ENCODE measurements around the gene SUMF2.
"Not testable (repeated sequence)": the region's sequence is repeated elsewhere in the genome, so short reads cannot be mapped to it uniquely, and the experiment has no call there.

Gene SUMF2

DNA sequence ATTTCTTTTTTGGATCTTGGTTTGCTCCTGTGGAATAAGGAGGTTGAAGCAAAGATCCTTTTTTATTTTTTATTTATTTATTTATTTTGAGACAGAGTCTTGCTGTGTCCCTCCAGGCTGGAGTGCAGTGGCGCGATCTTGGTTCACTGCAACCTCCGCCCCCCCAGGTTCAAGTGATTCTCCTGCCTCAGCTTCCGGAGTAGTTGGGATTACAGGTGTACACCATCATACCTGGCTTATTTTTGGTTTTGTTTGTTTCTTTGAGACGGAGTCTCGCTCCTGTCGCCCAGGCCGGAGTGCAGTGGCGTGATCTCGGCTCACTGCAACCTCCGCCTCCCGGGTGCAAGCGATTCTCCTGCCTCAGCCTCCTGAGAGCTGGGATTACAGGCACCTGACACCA, 2.3 kb downstream of the SUMF2 start:
- not testable (repeated sequence) for DNase-seq

DNA sequence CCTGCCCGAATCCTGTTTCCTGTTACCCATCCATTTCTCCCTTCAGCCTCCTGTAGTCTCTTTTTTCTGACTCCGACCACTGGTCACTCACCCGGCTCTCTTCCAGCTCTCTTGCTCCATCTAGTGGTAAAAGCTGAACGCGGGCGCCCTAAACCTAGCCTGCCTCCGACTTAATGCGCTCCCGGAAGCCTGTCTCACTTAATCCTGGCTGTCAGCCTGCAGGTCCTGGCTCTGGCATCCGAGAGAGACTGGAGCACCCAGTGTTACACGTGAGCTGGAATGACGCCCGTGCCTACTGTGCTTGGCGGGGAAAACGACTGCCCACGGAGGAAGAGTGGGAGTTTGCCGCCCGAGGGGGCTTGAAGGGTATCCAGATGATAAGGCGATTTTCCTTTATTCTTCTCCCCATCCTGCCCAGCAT, 10.3 kb downstream of the SUMF2 start:
- DNase-seq: peak; percentile 60

DNA sequence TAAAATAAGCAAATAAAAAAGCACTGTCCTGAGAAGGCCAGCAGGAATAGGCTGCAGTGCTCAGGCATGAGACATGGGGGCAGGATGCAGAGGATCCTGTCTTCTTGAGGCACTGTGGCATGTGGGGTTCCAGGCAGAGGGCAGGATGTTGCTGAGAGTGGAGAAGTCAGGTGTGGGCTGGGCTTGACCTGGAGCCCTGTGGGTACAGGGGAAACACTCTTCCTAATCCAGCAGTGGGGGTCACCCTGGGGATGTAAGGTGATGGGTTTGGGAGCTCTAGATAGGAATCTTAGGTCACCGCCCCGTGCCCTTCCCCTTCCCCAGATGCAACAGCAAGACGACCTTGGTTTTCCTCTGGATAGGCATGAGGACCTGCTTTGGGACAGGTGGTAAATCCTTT, 13.6 kb downstream of the SUMF2 start:
- DNase-seq: no peak

DNA sequence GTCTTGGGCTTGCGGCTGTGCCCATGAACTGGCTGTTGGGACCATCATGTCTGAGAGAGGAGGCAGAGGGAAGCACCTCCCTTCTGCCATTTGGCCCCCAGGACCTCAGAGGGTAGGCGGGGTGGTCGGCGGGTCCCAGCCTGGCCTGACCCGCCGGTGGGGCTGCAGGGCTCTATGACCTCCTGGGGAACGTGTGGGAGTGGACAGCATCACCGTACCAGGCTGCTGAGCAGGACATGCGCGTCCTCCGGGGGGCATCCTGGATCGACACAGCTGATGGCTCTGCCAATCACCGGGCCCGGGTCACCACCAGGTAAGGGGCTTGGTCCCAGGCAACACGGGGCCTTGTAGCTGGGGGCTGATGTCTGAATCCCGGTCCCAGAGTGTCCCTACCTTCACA, 14.1 kb downstream of the SUMF2 start:
- no peak for DNase-seq

DNA sequence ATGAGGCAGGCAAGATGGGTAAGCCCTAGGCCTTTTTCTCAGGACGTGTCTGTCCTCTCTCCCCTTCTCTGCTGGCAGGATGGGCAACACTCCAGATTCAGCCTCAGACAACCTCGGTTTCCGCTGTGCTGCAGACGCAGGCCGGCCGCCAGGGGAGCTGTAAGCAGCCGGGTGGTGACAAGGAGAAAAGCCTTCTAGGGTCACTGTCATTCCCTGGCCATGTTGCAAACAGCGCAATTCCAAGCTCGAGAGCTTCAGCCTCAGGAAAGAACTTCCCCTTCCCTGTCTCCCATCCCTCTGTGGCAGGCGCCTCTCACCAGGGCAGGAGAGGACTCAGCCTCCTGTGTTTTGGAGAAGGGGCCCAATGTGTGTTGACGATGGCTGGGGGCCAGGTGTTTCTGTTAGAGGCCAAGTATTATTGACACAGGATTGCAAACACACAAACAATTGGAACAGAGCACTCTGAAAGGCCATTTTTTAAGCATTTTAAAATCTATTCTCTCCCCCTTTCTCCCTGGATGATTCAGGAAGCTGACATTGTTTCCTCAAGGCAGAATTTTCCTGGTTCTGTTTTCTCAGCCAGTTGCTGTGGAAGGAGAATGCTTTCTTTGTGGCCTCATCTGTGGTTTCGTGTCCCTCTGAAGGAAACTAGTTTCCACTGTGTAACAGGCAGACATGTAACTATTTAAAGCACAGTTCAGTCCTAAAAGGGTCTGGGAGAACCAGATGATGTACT, 15.5 kb downstream of the SUMF2 start:
- DNase-seq: peak; percentile 90

DNA sequence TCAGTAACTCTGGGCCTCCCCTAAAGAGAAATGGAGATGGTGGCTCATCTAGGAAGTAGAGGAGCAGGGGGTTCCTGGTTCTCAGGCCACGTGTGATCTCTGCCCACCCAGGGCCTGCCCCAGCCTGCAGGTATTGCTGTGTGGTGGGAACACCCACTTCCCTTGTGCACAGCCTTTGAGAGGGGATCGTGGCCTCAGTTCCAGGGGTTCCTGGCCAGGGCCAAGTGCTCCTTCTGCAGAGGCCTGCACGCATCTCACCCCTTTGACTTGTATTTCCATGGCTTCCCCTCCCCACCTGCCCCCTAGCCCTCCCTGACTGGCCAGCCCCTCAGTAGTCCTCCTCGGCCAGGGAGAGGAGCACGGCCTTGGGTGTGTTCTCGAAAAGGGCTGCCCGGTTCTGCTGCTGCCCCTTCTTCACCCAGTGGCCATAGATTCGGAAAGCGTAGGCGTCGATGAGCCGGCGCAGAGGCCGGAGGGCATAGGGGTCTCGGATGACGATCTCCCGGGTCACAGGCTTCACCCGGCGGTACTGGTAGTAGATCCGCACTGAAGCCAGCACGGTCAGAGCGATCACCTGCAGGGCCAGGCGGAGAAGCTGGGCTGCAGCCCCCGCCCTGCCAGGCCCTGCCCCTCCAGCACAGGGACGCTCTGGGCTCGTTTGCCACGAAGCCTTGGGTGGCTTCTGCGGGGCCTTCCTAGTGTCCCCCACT, 16.8 kb downstream of the SUMF2 start:
- not testable (repeated sequence) for DNase-seq

DNA sequence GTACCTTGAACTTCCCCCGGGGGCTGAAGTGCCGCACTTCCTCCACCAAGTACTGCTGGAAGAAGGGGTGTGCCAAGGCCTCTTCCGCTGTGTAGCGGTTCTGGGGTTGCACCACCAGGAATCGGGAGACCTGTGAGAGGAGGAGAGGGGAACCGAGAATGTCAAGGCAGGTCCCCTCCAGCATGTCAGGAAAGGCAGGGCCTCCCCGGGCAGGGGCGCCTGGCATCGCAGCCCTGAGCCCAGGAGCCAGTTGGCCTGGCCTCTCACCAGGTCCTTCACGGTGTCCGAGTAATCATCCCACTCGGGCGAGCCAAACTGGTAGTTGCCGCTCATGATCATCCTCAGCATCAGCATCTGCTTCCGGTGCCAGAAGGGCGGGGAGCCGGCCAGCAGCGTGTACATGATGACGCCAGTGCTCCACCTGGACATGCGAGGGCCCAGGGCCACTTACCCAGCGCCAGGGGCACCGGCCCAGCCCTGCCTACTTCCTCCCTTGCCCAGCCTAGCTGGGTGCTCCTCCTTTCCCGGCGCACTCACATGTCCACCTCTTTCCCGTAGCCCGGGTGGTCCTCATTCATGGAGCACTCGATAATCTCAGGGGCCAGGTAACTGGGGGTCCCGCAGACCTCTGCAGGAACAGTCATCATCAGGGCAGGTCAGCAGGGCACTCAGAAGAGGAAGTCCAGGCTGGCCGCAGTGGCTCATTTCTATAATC, 17.7 kb downstream of the SUMF2 start:
- no peak for DNase-seq

DNA sequence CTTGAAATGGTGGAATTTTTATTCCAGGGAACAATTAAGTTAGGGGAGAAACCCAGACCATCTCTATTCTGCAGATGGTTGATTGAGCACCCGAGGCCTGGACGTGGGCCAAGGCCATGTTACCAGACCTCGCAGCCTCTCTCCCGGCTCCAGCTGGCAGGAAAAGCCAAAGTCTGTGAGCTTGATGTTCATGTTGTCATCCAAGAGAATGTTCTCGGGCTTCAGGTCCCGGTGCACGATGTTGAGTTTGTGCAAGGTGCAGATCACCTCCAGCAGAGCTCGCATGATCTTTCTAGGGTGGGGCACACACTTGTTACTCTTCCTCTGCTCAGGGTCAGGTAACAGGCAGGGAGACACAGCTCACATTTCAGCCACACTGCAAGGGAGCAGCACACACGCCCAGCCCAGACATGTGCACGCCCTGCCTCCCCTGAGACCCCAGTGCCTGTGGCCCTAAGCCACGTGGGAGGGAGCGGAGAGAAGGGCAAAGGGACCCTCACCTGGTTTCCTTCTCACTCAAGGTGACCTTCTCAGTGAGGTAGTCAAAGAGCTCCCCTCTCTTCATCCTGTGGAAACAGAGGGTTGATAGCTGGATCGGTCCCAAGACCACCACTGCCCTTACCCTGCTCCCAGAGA, 19.2 kb downstream of the SUMF2 start:
- peak; percentile 39 for DNase-seq

DNA sequence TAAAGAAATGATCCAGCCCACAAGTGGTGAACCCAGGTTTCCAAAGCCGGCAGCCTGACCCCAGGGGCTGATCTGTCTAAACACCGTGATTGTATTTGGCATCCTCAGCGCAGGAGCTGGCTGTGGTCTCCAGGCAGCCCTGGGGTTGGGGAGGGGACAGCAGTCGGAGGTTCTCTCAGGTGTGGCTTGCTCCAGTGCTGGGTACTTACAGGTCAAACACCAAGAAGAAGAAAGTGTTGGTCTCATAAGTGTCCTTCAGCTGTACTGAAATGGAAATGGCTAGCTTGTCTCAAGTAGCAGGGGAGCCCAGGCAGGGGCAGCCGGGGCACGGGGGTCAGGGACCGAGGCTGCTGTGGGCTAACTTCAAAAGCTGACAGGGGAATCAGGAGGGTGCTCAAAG, 22.7 kb downstream of the SUMF2 start:
- DNase-seq: no peak

DNA sequence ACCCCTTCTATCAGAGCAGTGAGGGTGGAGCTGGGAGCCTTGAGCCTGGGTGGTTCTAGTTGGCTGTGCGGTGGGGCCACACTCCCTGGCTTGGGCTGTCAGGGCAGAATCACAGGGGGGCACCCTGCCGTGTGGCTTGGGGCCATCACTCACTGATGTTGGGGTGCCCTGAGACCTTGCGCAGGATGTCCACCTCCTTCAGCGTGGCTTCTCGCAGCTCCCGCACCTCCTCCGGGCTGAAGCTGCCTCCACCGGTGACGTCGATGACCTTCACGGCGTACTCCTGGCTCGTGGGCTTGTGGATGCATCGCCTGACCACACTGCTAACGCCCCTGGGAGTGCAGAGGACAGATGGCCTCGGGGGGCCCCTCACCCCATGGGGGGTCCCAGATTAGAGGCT, 23.4 kb downstream of the SUMF2 start:
- DNase-seq: no peak

DNA sequence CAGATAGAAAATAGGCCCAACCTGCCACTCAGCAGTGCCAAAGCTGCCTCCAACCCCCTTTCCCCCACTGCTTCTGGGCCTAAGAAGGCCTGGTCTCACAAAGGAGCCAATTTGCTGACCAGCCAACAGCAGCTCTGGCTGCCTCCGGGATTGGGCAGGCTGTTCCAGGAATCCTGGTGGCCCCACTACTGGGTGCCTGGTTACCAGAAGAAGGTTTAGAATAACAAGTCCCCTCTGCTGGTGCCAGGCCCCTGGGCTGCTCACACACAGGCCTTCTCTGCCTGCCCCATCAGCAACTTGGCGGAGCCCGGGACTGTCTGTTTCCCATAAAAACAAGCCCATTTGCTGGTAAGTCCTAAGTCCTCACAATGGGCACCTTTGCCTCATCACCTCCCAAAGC, 27.5 kb downstream of the SUMF2 start:
- no peak for DNase-seq

DNA sequence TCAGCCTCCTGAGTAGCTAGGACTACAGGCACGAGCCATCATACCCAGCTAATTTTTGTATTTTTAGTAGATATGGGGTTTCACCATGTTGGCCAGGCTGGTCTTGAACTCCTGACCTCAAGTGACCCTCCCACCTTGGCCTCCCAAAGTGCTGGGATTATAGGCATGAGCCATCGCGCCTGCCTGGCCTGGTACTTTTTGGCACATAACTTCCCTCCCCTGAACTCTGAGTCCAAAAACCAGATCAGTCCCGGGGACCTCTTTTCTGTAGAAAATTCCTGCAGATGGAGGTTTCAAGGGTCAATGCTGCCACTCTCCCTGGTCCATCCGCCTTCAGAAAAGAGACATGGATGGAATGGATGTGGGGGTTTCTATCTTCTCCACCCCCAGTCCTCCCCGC, 28.3 kb downstream of the SUMF2 start:
- not testable (repeated sequence) for DNase-seq

DNA sequence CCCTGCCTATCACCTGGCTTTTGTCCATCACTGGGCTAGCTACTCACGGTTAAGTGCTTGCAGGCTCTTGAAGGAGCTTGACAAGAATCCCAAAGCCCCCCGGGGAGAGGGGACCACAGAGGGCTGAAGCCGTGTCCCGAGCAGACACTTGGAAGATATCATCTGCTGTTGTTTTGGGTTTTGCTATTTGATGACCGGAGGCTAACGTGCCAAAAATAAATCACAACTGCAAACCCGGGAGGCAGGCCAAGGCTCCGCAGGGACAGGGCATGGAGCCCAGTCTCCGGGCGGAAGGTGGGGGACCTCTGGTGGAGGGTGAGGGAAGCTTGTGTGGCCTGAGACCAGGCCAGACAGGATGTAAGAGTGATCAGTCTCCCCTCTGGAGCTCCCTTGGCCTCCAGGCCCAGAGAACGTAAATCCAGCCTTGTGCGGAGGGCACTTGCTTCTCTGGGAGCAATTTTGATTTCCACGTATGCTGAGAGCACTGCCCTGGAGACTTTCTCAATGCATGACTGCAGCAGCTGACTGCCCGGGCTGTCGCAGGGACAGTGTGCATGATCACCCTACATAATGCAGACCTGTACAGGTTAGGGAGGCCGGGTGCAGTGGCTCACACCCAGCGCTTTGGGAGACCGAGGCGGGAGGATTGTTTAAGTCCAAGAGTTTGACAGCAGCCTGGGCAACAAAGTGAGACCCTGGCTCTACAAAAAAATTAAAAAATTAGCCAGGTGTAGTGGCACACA, 28.9 kb downstream of the SUMF2 start, which contains the start of gene PHKG1:
TSS of gene PHKG1 (minus strand) at position 164 of the 743 bp plus-strand sequence. CDS start 4,011 bp downstream, outside the sequence.
- DNase-seq: peak; percentile 22

DNA sequence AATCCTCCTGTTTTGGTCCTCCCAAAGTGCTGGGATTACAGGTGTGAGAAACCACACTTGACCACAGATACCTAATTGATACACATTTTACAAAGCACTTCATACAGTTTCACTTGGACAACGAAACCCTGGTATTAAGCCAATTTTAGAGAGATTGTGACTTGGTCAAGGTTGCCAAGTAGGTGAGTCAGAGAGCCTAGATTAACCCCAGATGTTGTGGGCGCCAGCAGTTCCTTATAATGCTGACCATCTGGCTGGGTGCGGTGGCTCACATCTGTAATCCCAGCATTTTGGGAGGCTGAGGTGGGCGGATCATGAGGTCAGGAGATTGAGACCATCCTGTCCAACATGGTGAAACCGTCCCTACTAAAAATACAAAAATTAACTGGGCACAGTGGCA, 33.6 kb downstream of the SUMF2 start:
- DNase-seq: no peak

DNA sequence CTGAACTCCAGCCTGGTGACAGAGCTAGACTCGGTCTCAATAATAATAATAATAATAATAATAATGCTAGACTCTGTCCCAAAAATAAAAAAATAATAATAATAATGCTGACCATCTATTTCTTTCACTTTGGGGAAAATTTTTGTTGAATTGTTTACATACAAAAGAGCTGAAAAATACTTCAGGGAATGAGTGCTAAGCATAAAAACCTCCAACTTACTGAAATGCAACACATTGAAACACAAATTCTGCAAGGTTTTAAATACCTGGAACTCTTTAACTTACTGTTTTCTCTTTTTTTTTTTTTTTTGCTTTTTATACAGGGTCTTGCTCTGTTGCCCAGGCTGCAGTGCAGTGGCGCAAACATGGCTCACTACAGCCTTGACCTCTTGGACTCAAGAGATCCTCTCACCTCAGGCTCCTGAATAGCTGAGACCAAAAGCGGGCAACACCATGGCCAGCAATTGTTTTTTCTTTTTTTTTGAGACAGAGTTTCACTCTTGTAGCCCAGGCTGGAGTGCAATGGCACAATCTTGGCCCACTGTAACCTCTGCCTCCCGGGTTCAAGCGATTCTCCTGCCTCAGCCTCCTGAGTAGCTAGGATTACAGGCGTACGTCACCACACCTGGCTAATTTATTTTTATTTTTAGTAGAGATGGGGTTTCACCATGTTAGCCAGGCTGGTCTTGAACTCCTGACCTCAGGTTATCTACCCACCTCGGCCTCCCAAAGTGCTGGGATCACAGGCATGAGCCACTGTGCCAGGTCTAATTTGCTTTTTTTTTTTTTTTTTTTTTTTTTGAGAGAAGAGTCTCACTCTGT, 34.3 kb downstream of the SUMF2 start:
- not testable (repeated sequence) for DNase-seq

DNA sequence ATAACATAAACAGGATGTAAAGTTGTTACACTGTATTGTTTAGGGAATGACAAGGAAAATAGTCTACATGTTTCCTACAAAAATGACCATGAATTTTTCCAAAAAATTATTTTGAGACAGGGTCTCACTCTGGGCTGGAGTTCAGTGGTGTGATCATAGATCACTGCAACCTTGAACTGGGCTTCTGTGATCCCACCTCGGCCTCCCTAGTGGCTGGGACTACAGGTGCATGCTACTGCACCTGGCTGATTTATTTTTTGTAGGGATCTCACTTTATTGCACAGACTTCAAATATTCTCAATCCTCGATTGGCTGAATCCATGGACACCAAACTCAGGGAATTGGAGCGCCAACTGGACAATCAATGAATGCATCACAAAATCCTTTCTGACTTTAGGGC, 35.6 kb downstream of the SUMF2 start:
- DNase-seq: no peak

DNA sequence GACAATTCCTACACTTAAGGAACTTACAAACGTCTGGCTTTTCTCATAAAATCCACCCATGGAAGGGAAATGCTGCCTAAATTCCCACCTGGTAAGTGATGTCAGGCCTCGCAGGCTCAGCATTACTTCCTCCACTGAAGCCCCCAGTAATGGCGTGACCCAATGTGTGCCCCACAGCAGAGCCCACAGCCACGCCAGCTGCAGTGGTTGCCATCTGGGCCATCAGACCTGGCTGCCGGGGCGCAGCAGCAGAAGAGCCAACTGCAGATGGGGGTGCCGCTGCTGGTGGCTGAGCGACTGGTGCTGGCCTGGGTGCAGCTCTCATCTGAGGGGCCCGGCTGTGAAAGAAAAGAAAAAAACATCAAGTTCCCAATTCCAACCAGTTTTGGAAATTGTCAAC, 40.1 kb downstream of the SUMF2 start:
- not testable (repeated sequence) for DNase-seq

DNA sequence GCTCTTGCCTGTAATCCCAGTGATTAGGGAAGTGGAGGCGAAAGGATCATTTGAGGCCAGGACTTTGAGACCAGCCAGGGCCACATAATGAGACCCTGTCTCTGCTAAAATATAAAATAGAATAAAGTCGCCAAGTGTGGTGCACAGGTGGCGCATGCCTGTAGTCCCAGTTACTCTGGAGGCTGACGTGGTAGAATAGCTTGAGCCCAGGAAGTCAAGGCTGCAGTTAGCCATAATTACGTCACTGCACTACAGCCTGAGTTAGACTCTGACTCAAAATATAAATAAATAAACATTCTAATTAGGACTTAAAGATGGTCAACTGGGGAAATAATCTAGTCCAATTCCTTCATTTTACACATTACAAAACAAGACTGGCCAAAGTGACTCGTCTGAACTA, 41.4 kb downstream of the SUMF2 start:
- DNase-seq: peak; percentile 25

DNA sequence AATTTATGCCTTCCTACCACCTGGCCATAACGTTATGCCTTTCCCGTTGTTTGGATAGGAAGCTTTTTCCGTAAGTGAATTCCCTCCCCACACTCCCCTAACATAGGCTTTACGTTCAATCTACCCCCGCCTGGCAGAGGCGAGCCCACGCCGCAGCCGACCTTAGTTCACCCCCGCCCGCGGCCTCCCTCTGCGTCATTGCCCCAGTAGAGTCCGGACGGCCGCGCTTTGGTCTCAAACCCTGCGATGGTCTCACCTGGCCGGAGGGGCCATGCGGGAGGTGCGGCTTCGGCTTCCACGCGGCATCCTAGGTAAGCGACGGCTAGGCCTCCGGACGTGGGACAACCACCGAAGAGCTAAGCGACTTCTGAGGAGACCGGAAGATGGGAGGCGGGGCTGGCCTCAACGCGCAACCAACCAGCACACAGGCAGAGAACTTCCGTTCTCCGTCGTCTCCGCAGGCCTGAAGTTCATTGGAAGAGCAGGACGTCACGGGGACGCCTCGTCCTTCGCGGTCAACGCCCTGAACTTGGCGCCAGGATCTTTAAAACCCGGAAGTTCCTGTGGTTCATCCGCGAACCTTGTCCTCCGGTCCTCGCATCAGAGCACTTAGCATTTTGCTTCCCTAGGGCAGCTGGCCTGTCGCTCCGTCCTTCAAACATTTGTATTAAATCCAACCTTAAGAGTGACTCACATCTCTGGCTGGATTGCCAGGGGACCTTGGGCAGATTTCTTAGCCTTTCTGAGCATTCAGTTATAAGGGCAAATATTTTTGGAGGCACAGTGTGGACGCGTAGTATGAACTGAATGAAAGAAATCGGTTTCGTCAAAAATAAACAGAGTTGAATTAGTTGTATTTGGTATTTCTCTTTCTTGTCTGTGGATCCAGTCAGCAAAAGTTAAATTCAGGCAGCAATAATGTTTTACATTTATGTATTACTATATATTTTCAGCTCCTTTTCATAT, 42.3 kb downstream of the SUMF2 start, which contains the start of gene CHCHD2:
TSS of gene CHCHD2 (minus strand) at position 369 of the 966 bp plus-strand sequence. CDS start at position 306, 63 bp downstream.
- DNase-seq: peak; percentile 100

DNA sequence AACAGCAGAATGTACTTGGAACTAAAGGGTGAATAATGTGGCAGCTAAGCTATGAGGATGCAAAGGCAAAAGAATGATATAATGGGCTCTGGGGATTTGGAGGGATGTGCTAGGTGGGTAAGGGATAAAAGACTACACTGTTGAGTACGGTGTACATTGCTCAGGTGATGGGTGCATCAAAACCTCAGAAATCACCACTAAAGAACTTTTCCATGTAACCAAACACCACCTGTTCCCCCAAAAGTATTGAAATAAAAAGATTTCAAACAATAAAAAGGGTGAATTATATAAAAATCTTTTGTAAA, 43.8 kb downstream of the SUMF2 start:
- DNase-seq: no peak
